ENCODE data around the gene TACC2.
A peak's percentile ranks its signal among the peaks of the same experiment; 100 is the strongest.

The TACC2 gene

DNA sequence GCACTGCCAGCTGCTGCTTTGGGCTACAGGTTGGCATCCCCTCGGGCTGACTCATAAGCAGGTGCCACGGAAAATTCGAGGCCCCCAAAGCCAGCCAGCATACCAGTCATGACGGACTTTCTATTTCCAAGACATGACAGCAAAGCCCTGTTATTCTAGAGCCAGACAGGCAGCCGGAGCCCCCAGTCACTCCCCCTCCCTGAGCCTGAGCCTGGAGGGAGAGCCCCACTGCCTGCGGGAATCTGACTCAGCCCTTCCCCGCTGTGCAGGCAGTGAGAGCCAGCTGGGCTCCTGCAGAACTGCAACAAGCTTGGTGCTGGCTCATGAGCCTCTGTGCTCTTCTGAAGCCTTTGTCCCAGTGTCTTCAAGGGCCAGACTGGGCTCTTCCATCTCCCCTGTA lies 297.9 kb downstream of the TACC2 start:
- no peak for DNase-seq

DNA sequence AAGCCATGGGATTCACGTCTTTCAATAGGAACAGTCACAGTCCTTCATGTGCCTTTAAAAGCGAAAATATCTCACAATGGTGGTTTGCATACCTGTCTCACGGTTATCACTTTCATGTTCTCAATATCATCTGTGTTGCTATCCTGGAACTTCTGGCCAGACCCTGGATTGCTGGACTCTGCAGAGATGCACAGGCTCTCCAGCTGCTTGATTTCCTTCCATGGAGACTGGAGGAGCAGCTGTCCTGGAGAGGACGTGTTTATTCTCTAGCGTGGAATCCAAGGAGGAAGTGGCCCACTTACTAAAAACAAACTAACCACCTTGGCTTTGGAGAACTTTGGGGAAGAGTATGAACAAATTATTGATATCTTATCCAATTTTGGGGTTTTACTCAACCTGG lies 298.6 kb downstream of the TACC2 start:
- DNase-seq: no peak

GRCh38 chr10:122288262-122288661 lies 299.3 kb downstream of the TACC2 start:
- no peak for DNase-seq

- no peak for DNase-seq
Measured at GRCh38 chr10:122288917-122289316, 300.0 kb downstream of the TACC2 start.

DNA sequence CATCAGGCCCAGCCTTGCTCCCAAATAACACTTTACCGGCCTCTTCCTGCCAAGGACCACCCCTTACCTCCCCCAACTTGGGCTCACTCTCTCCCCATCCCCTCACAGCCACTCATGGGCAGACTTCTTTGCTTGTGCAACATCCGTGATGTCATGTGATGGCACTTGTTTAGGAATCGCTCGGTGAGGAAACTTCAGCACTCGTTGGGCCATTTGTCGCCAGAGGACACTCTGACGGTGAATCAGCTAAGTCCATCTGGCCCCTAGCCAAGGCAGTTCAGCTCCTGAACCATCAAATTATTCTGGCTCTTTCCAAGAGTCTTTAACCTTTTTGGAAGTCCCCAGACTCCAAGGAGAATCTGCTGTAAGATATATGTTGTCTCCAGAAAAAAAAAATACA lies 301.4 kb downstream of the TACC2 start:
- no peak for DNase-seq

GRCh38 chr10:122290833-122291532 lies 302.0 kb downstream of the TACC2 start:
- DNase-seq: no peak

GRCh38 chr10:122291739-122292138 lies 302.8 kb downstream of the TACC2 start:
- no peak for DNase-seq

DNA sequence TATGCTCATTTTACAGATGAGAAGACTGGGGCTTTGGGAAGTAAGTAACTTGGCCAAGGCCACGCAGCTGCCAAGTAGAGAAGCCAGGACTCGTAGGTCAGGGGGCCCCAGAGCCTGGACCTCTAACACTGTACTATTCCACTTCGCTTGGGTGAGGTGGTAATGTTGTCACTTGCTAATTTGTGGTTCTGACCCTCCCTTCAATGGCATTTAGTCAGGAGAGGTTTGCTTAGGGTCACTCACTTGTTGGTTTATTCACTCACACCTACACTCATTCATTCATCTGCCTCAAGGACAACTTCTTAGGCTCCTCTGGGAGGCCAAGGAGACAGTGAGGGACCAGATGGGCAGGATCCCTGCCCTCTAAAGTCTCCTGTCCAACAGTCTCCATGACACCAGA lies 303.4 kb downstream of the TACC2 start:
- DNase-seq: no peak

- no peak for DNase-seq
Measured at GRCh38 chr10:122293156-122293960, 304.4 kb downstream of the TACC2 start.

- no peak for DNase-seq
Measured at GRCh38 chr10:122293961-122294380, 305.0 kb downstream of the TACC2 start.

- DNase-seq: no peak
Measured at GRCh38 chr10:122294511-122295450, 305.8 kb downstream of the TACC2 start.

- DNase-seq: no peak
Measured at GRCh38 chr10:122295451-122295809, 306.5 kb downstream of the TACC2 start.

- DNase-seq: no peak
Measured at GRCh38 chr10:122296363-122297120, 307.6 kb downstream of the TACC2 start.

DNA sequence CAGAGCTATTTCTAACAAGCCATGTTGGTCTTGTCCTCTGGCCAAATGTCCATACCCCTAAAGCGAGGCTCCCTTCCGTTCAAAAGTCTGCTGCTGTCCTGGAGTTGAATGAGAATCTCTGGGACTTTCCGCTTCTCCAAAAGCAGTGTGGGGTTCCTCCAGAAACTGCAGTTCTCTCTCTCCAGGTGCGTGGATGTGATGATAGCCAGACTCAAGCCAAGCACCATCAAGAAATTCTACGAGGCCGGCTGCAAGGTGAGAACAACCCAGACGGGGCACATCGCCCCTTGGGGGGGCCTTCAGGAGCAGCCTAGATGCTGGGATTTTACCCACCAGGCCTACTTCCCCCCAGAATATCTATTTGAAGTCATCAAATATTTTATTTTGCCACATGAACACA lies 308.6 kb downstream of the TACC2 start:
- no peak for DNase-seq

GRCh38 chr10:122298206-122298597 lies 309.2 kb downstream of the TACC2 start:
- no peak for DNase-seq

DNA sequence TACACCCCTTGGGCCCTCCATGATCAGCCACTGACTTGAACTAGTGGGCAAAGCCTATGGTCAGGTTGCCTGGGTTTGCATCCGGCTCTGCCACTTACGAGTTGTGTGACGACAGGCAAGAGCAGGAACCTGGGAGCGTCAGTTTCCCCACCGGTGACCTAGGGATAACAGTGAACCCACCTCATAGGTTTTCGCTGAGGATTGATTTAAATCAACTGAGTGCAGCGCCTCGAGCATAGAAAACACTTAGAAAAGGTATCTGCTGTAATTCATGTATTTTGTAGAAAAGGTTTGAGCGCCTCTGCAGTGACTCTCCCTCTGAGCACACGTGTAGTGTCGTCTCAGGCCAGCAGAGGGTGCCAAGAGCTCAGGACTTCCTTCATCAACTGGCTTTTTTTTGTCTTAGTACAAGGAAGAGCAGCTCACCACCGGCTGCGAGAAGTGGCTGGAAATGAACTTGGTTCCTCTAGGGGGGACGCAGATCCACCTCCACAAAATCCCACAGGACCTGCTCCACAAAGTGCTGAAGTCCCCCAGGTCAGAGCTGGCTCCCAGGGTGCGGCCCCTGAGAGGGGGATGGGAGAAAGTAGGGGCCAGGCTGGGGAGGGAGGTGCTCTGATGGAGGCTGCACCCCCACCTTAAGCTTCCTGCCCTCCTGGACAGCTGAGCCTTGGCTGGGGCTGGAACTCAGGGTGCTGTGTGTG lies 309.8 kb downstream of the TACC2 start:
- peak; percentile 62 for DNase-seq

DNA sequence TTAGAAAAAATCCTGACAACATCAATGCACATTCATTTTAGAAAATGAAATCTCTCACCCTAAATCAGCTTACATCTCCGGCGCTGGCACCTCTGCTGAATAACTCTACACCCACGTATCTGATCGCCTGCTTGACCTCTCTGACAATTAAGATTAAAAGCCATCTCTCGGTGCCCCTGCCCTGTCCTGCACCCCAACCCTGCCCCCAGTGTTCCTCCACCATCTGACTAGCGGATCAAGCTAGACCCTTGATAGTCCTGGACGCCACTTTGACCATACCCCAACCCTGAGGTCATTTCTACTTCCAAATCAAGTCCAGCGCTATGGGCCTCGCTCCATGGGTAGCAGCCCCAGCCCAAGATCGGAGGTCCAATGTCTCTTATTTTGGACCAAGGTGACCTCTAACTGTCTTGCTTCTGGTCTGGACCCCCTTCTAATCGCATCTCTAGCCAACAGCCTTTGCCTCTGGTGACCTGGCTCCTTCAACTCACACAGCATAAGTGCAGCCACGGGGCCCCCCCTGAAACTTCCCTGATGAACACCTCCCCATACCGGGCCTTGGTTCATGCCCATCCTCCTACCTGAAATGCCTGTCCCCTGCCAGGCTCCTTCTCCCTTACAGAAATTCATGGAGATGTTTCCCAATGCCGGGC lies 310.6 kb downstream of the TACC2 start:
- no peak for DNase-seq

- DNase-seq: no peak
Measured at GRCh38 chr10:122301055-122301810, 312.3 kb downstream of the TACC2 start.

DNA sequence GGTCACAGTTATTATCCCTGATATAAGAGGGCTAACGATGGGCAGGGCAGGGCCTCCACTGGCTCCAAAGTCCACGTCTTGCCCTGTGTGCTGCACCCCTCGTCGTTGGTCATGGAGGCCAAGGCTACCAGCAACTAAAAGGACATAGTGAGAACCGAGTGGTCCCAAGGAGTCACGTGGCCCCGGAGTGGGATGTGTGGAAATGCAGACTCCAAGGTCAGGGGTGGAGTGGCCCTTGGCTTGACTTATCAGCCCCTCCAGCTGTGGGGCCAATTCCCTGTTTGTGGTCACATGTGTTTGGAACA lies 312.8 kb downstream of the TACC2 start:
- no peak for DNase-seq

GRCh38 chr10:122302315-122302714 lies 313.4 kb downstream of the TACC2 start:
- no peak for DNase-seq
